Hematopoietic multipotent progenitor cell treated with erythropoietin and hydrocortisone succinate and interleukin-3 and kit ligand, for 6 days (in vitro differentiated cells): ENCODE data around the gene PLEKHG4B.

Source experiments
- DNase-seq: peaks from one replicate; pipeline ENCODE4 v3.0.0-alpha.2; 2015

Gene PLEKHG4B

DNA sequence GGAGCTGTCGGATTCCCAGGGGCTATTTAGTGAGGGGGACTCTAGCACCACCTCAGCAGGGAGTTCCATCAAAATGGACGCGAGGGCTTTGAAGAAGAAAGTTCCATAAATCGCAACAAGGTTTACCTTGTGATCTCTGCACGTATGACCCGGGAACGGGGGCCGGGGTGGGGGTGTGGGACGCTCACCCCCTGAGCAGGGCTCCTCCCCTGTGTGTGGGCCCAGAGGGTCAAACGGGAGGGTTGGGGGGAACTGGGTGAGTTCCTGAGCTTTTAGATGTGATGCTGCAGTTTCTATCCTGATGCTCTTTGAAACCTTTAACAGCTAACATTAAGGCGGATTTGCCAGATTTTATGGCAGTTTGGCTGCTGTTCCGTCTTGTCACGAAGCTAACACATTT lies 80.5 kb downstream of the PLEKHG4B start:
- no peak for DNase-seq

- no peak for DNase-seq
Measured at GRCh38 chr5:172841-173251, 80.9 kb downstream of the PLEKHG4B start.

DNA sequence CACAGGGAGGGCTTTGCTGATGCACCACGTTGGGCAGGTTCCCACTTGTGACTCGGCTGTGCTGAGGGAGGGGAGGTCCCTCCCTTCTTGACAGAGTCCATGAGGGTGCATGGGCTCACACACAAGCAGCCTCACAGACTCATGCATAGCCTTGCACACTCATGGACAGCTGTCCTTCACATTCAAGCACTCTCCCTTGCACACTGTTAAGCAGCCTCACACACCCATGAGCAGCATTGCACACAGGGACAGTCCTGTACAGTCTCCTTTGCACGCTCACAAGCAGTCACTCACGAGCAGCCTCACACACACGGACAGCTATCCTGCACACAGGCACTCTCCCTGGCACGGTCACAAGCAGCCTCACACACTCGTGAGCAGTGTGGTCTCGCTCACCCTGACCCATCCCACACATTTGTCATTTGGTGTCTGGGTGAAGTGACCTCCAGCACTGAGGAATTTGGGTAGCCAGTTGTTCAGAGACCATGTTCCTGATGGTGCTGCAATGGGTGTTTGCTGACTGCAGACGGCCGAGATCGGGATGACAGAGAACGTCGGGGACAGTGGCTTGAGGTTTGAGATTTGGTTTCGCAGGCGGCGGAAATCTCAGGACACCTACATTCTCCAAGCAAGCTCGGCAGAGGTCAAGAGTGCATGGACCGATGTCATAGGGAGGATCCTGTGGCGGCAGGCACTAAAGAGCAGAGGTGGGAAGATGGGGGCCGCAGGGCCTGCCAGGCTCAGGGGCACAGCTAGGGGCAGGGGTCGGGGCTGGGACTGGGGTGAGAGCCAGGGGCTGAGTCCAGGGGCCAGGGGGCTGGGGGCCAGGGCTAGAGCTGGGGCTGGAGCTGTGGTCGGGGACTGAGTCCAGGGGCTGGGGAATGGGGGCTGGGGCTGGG lies 81.7 kb downstream of the PLEKHG4B start:
- DNase-seq = no peak

DNA sequence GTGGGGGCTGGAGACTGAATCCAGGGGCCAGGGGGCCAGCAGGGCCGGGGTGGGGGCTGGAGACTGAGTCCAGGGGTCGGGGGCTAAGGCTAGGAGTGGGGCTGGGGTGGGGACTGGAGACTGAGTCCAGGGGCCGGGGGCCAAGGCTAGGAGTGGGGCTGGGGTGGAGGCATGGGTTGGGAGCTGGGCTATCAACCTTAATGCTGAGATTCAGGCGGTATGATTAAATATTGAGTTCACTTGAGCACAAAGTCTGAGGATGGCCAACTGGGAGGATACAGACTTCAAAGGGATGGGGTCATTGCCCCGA lies 82.3 kb downstream of the PLEKHG4B start:
- no peak for DNase-seq

- DNase-seq = no peak
Measured at GRCh38 chr5:174876-175465, 83.0 kb downstream of the PLEKHG4B start.

- DNase-seq = no peak
Measured at GRCh38 chr5:176296-176823, 84.4 kb downstream of the PLEKHG4B start.

DNA sequence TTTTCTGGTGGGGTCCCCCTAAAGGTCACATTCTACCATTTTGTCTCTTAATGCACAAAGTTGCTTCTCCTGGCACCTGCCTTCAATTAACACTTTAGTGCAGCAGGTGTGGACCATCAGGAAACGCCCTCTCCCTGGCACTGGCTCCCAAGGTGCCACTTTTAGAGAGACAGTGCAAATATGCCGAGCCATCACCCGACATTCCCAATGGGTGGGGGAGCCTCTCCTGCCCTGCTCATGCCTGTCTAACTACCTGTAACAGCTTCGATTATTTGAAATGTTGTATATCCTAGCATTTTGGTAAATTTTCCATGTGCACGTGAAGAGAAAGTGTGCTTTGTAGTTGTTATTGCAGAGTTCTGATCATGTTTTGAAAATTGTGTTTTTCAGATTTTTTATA lies 86.1 kb downstream of the PLEKHG4B start:
- DNase-seq = no peak

DNA sequence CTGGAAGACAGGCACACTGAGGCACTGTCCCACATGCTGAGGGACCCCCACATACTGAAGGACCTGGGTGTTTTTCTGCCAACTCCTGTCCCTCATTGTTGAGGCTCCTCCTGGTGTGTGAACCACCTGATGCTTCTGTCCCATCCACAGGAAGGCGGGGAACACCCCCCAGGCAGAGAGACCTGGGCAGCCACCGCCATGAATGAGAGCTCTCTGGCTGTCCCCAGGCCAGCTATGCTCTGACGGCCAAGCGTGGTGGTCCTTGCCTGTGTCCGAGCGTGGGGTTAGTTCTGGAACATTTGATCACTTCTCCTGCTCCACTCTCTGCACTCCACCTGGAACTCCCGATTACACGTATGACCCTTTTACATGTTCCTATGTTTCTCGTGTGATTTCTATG lies 87.4 kb downstream of the PLEKHG4B start:
- DNase-seq = no peak

DNA sequence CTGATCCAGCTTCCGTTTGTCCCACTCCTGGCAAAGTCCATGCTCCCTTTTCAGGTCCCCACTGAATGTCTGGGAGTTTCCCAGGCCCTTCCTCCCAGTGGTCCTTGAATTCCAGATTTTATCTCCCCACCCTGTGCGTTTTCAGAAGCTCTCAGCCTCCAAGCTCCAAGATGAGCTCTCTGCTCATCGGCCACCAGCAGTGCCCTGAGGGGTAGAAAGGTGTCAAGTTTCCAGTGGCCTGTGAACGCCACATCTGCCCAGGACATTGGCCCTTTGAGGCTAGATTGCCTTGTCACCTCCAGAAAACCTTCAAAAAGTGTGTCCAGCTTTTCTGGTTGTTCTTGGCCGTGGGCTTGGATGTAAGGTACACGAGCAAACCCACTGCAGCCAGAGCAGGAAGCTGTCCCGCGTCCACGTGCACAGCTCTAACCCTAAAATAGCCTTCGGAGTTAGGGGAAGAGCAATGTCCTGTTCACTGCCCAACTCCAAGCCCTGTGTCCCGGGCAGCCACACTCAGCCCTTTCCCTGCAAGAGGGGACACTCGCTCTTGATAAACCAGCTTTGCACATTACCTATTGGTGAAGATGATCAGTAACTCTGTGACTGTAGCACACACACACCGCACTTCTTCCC lies 88.4 kb downstream of the PLEKHG4B start:
- DNase-seq = no peak

DNA sequence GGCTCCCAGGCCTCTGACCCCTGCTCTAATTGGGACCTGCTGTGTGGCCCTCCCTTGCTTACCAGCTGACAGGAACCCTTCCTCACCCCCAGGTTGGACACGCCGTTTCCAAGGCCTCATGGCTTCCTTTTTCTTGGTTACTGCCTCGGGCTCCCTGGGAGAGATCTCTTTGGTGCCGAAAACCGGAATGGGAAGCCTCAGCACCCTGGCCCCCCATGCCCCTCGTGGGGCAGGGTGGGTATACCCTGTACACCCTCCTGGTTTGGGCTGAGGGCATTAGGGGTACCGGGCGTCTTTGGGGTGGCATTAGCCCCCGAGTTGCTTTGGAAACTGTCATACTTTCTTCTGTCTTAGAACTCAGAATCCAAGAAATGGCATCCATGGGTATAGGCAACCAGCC lies 89.2 kb downstream of the PLEKHG4B start:
- no peak for DNase-seq

DNA sequence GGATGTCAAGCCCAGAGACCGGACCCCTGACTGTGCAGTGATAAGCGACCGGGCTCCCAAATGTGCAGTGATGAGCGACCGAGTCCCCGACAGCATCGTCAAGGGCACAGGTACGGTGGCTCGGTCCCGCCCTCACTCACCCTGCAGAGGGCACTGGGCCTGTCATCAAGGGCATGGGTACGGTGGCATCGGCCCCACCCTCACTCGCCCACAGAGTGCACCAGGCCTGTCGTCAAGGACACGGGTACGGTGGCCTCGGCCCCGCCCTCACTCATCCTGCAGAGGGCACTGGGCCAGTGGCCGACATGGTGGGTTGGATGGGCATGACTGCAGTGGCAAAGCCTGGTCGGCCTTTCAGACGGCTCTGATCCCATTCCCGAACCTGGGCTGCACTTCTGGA lies 89.6 kb downstream of the PLEKHG4B start:
- no peak for DNase-seq

- no peak for DNase-seq
Measured at GRCh38 chr5:182126-182525, 90.2 kb downstream of the PLEKHG4B start.

DNA sequence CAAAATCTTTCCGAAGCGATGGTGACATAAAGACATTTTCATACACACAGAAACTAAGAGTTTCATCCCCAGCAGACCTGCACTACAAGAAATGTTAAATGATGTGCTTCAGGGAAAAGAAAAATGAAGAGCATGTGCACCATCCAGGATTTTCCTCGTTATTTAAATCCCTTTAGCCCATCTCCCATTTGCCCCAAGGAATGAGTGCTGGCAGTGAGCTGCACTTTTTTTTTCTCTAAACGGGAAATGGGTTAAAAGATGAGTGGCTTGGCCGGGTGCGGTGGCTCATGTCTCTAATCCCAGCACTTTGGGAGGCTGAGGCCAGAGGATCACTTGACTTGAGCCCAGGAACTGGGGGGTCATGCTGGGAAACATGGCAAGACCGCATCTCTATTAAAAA lies 92.5 kb downstream of the PLEKHG4B start:
- no peak for DNase-seq

GRCh38 chr5:185095-186070 lies 93.4 kb downstream of the PLEKHG4B start:
- DNase-seq = no peak

DNA sequence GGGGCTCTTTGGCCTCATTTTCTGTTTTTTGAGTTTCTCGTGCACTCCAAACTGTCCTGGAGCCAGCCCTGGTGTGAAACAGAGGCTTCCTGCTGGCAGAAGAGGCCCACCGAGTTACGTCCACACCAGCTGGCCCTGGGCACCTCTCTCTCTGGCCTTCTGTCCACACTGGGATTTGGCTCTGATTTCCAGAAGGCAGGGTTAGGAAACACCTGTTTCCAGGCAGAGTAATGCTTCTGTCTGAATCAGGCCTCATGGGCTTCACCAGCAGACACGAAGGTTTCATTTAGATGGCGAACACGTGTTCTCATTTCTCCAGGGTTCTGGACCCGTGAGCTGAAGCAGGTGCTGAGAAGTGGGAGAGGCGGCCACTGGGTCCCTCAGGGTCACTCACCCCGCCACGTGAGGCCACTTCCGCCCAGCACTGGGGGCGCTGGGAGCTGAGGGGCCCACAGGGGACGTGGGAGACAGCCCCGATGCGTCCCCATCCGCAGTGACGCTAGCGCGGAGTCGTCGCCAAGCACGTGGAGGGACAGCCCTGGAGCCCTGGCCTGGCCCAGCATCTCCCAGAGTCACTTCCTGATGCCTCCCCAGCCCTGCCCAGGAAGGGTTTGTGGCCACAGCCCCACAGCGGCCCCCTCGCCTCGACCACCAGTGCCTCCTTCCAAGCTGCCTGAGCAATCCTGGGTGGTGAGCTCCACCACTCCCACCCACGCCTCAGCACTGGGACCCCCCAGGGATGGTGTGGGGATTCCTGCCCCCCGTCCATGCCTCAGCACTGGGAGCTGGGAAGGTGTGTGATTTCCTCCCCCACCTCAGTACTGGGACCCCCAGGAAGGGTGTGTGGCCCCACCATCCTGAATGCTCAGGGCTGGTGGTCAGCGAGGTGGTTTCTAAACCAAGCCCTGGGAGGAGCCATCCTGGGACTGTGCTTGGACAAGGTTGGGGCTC lies 94.4 kb downstream of the PLEKHG4B start:
- DNase-seq = no peak

DNA sequence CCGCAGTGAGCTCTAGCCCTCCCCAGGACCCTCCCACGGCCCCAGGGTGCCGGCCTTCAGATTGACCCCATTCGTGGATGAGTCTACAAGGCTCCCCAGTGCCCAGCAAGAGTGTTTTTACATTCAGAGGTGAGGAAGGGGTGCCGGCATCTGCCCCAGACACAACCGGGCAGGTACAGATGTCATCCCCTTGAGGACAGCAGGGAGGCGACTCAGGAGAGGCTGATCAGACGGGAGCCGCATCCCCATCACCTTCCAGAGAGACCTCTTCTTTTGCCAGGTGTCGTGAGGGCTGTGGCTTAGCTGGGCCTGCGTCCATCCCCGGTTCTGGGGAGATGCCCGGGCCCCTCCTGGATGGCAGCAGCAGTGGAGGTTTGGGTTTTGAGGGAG lies 95.1 kb downstream of the PLEKHG4B start:
- DNase-seq = no peak

DNA sequence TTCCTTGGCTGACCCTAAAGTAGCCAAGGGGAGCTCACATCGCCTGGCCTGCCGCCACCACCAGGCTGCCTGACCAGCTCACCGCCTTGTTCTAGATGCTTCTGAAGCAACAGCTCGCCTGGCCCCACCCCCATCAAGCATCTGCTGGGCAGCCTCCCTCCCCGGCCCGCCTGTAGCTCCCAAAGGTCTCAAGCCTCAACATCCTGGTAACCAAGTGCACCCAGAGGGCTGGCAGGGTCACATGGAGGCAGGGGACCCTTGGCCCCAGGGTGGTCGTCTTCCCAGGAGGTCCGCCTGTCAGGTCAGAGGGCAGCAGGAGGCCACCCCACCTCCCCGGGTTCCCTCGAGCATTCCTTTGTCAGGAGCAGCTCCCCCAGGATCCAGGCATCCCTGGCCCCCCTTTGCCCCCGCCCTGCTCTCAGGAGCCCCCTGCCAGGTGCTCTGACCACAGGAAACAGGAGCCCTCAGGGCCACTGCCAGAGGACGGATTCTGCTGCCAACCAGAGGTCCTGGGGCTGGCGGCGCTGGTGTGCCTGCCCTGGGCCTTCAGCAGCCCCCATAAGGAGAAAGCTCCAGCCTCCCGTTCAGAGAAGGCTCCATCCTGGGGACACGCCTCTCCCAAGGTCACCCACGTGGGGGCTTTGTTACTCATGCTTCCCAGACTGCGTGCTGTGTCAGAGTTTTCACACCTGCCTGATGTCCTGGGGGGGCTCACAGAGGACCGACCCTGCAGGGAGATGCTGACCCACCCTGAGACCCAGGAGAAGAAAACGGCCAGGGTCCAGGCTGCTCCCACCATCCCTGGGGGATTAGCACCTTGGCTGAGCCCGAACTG lies 95.9 kb downstream of the PLEKHG4B start:
- DNase-seq = no peak

- peak; percentile 90 for DNase-seq
Measured at GRCh38 chr5:188488-189481, 96.8 kb downstream of the PLEKHG4B start.

DNA sequence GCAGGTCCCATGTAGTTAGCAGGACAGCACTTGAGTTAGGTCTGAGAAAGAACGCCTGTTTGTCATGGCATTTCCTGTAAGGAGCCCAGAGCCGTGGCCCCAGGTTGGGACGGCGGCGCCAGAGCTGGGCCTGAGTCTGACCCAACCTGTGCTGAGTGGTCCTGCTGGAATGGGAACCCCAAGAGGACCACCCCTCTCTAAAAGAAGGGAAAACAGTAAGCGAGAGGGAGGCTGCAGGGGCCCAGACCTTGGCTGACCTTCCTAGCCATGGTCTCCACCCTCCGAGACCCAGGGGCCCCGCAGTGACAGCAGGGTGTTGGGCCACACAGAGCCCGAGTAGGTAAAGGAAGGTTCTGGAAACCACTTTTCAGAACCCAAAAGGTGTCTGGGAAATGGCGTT lies 97.5 kb downstream of the PLEKHG4B start:
- no peak for DNase-seq
